Measurements from ENCODE around the gene ABTB1.

ABTB1 gene

GRCh38 chr3:127639173-127640041 is 33.3 kb upstream of the ABTB1 start:
- H3K9ac ChIP-seq (ENCODE audit: low read length) = no peak overlapping the region
- peak overlapping the region; percentile 67 for H3K27ac ChIP-seq (ENCODE audit: low read depth, low read length)
- no peak overlapping the region for H4K12ac ChIP-seq (ENCODE audit: low read depth, low read length)
- H3K23ac ChIP-seq (ENCODE audit: low read length) = no peak overlapping the region
- DNase-seq = peak; percentile 81 to 89
- no peak overlapping the region for H3K4ac ChIP-seq (ENCODE audit: low read depth, low read length)
- H2BK5ac ChIP-seq (ENCODE audit: low read depth, low read length, poor library complexity) = peak overlapping the region; percentile 14
- peak overlapping the region; percentile 67 for H2AK5ac ChIP-seq (ENCODE audit: low read length)
- no peaks in the 10 kb centered on the region for H3K36me3 ChIP-seq (ENCODE audit: control insufficient read depth in 1 of 2, insufficient read depth in 2 of 2, low read length in 2 of 2)
- H2BK12ac ChIP-seq (ENCODE audit: low read length) = peak overlapping the region; percentile 77
- peaks cover 7% of the 10 kb centered on the region for H3K79me1 ChIP-seq (ENCODE audit: low read length)
- peak overlapping the region; percentile 68 for H3K18ac ChIP-seq (ENCODE audit: low read length)
- no peaks in the 10 kb centered on the region for H3K27me3 ChIP-seq (ENCODE audit: insufficient read depth, low read length)
- no peak overlapping the region for H4K8ac ChIP-seq (ENCODE audit: low read depth, low read length)
- no CpG with 5 or more reads among the region's 5 CpGs for WGBS (ENCODE audit: extremely low coverage, insufficient coverage, insufficient read length)
- H3K14ac ChIP-seq (ENCODE audit: low read length) = peak overlapping the region; percentile 65
- peak overlapping the region; percentile 25 for H2AFZ ChIP-seq (ENCODE audit: insufficient read depth, low read length, poor library complexity)
- no peaks in the 10 kb centered on the region for H3K9me3 ChIP-seq (ENCODE audit: insufficient read depth, low read depth, low read length)
- peak overlapping the region; percentile 52 for H2BK120ac ChIP-seq (ENCODE audit: insufficient read depth, low read length, poor library complexity)
- peak overlapping the region; percentile 28 for H4K91ac ChIP-seq (ENCODE audit: low read depth, low read length)
- H3K4me1 ChIP-seq (ENCODE audit: control insufficient read depth in 1 of 2, insufficient read depth in 2 of 2, low read length in 2 of 2) = peaks cover 11 to 17% of the 10 kb centered on the region in 2 experiments
- H3K4me3 ChIP-seq (ENCODE audit: low read depth, low read length) = no peak overlapping the region
- H3K4me2 ChIP-seq (ENCODE audit: low read length) = peak overlapping the region; percentile 13
- H3K79me2 ChIP-seq (ENCODE audit: control insufficient read depth, insufficient read depth, low read length, poor library complexity) = no peaks in the 10 kb centered on the region

- Histone ChIP-seq H2BK12ac (ENCODE audit: low read length) (peak overlapping the region; percentile 72), H3K18ac (ENCODE audit: low read length) (no peak overlapping the region), H3K4me2 (ENCODE audit: low read length) (no peak overlapping the region), H4K8ac (ENCODE audit: low read depth, low read length) (no peak overlapping the region), H3K14ac (ENCODE audit: low read length) (no peak overlapping the region), H3K79me2 (ENCODE audit: control insufficient read depth, insufficient read depth, low read length, poor library complexity) (no peaks in the 10 kb centered on the region), H3K27ac (ENCODE audit: low read depth, low read length) (peak overlapping the region; percentile 67), H2AFZ (ENCODE audit: insufficient read depth, low read length, poor library complexity) (no peak overlapping the region), H3K4ac (ENCODE audit: low read depth, low read length) (no peak overlapping the region), H2AK5ac (ENCODE audit: low read length) (no peak overlapping the region), H3K9ac (ENCODE audit: low read length) (no peak overlapping the region), H2BK5ac (ENCODE audit: low read depth, low read length, poor library complexity) (peak overlapping the region; percentile 13), H3K4me3 (ENCODE audit: low read depth, low read length) (no peak overlapping the region), H3K9me3 (ENCODE audit: insufficient read depth, low read depth, low read length) (no peaks in the 10 kb centered on the region), H2BK120ac (ENCODE audit: insufficient read depth, low read length, poor library complexity) (no peak overlapping the region), H4K91ac (ENCODE audit: low read depth, low read length) (peak overlapping the region; percentile 40), H4K12ac (ENCODE audit: low read depth, low read length) (no peak overlapping the region), H3K4me1 (ENCODE audit: control insufficient read depth in 1 of 2, insufficient read depth in 2 of 2, low read length in 2 of 2) (peaks cover 11 to 17% of the 10 kb centered on the region in 2 experiments), H3K36me3 (ENCODE audit: control insufficient read depth in 1 of 2, insufficient read depth in 2 of 2, low read length in 2 of 2) (no peaks in the 10 kb centered on the region), H3K23ac (ENCODE audit: low read length) (no peak overlapping the region), H3K79me1 (ENCODE audit: low read length) (peaks cover 7% of the 10 kb centered on the region), H3K27me3 (ENCODE audit: insufficient read depth, low read length) (no peaks in the 10 kb centered on the region)
- DNase-seq = no peak
- WGBS (ENCODE audit: extremely low coverage, insufficient coverage, insufficient read length) = no CpG with 5 or more reads among the region's 3 CpGs
These were observed 32.8 kb upstream of the ABTB1 start for GRCh38 chr3:127640042-127640355.

GRCh38 chr3:127644641-127645370 is 27.9 kb upstream of the ABTB1 start:
- Histone ChIP-seq H3K4ac (ENCODE audit: low read depth, low read length) (no peak overlapping the region), H4K91ac (ENCODE audit: low read depth, low read length) (no peak overlapping the region), H3K18ac (ENCODE audit: low read length) (no peak overlapping the region), H3K27ac (ENCODE audit: low read depth, low read length) (no peak overlapping the region), H4K12ac (ENCODE audit: low read depth, low read length) (no peak overlapping the region), H3K4me3 (ENCODE audit: low read depth, low read length) (no peak overlapping the region), H2AK5ac (ENCODE audit: low read length) (no peak overlapping the region), H2AFZ (ENCODE audit: insufficient read depth, low read length, poor library complexity) (no peak overlapping the region), H2BK120ac (ENCODE audit: insufficient read depth, low read length, poor library complexity) (no peak overlapping the region), H2BK12ac (ENCODE audit: low read length) (no peak overlapping the region), H3K9me3 (ENCODE audit: insufficient read depth, low read depth, low read length) (no peaks in the 10 kb centered on the region), H3K14ac (ENCODE audit: low read length) (no peak overlapping the region), H2BK5ac (ENCODE audit: low read depth, low read length, poor library complexity) (no peak overlapping the region), H3K79me2 (ENCODE audit: control insufficient read depth, insufficient read depth, low read length, poor library complexity) (no peaks in the 10 kb centered on the region), H3K23ac (ENCODE audit: low read length) (no peak overlapping the region), H3K36me3 (ENCODE audit: control insufficient read depth in 1 of 2, insufficient read depth in 2 of 2, low read length in 2 of 2) (no peaks in the 10 kb centered on the region), H3K9ac (ENCODE audit: low read length) (no peak overlapping the region), H3K79me1 (ENCODE audit: low read length) (no peaks in the 10 kb centered on the region), H4K8ac (ENCODE audit: low read depth, low read length) (no peak overlapping the region), H3K4me1 (ENCODE audit: control insufficient read depth in 1 of 2, insufficient read depth in 2 of 2, low read length in 2 of 2) (peaks cover 2 to 3% of the 10 kb centered on the region in 2 experiments), H3K27me3 (ENCODE audit: insufficient read depth, low read length) (no peaks in the 10 kb centered on the region), H3K4me2 (ENCODE audit: low read length) (no peak overlapping the region)
- WGBS (ENCODE audit: extremely low coverage, insufficient coverage, insufficient read length) = no CpG with 5 or more reads among the region's 5 CpGs
- DNase-seq = no peak

GRCh38 chr3:127645371-127646015 is 27.3 kb upstream of the ABTB1 start:
- Histone ChIP-seq H3K4ac (ENCODE audit: low read depth, low read length) (no peak overlapping the region), H2AFZ (ENCODE audit: insufficient read depth, low read length, poor library complexity) (no peak overlapping the region), H2BK5ac (ENCODE audit: low read depth, low read length, poor library complexity) (no peak overlapping the region), H3K27me3 (ENCODE audit: insufficient read depth, low read length) (no peaks in the 10 kb centered on the region), H3K79me1 (ENCODE audit: low read length) (no peaks in the 10 kb centered on the region), H3K4me3 (ENCODE audit: low read depth, low read length) (no peak overlapping the region), H3K4me2 (ENCODE audit: low read length) (no peak overlapping the region), H4K91ac (ENCODE audit: low read depth, low read length) (no peak overlapping the region), H4K8ac (ENCODE audit: low read depth, low read length) (no peak overlapping the region), H3K9me3 (ENCODE audit: insufficient read depth, low read depth, low read length) (no peaks in the 10 kb centered on the region), H3K23ac (ENCODE audit: low read length) (no peak overlapping the region), H2AK5ac (ENCODE audit: low read length) (no peak overlapping the region), H3K27ac (ENCODE audit: low read depth, low read length) (no peak overlapping the region), H3K18ac (ENCODE audit: low read length) (no peak overlapping the region), H3K79me2 (ENCODE audit: control insufficient read depth, insufficient read depth, low read length, poor library complexity) (no peaks in the 10 kb centered on the region), H2BK12ac (ENCODE audit: low read length) (no peak overlapping the region), H4K12ac (ENCODE audit: low read depth, low read length) (no peak overlapping the region), H2BK120ac (ENCODE audit: insufficient read depth, low read length, poor library complexity) (no peak overlapping the region), H3K36me3 (ENCODE audit: control insufficient read depth in 1 of 2, insufficient read depth in 2 of 2, low read length in 2 of 2) (no peaks in the 10 kb centered on the region), H3K9ac (ENCODE audit: low read length) (no peak overlapping the region), H3K14ac (ENCODE audit: low read length) (no peak overlapping the region), H3K4me1 (ENCODE audit: control insufficient read depth in 1 of 2, insufficient read depth in 2 of 2, low read length in 2 of 2) (no peaks in the 10 kb centered on the region)
- no CpG with 5 or more reads among the region's 8 CpGs for WGBS (ENCODE audit: extremely low coverage, insufficient coverage, insufficient read length)
- no peak for DNase-seq

All from trophoblast cell (in vitro differentiated cells and primary cell).